Measurements from ENCODE around the gene MAPKAP1. TPM values are rescaled to one million over a fixed set of nuclear protein-coding genes. Genes with fewer than 3 reads are reported as not detected.

The MAPKAP1 gene
- total RNA-seq, 1 donor from 2014 or later = 127 TPM

DNA sequence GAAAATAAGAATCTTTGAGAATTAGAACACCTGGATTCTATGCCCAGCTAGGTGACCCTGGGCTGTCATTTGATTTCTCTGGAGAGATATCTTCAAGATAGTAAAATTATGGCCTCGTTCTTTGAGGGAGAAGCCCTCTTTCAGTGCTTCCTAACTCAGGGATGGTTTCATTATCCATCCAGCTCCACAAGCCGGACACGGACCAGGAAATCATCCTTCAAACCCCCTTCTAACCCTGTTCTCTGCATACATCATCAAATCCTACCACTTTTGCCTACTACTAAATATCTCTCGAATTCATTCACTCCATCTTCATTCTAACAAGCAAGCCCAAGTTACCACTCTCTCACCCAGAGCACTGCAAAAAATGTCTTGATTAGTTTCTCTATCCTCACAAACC is 57.2 kb downstream of the MAPKAP1 start:
- Histone ChIP-seq H3K4me1 (peaks cover 30% of the 10 kb centered on the region), H3K27ac (replicated peaks) (no peak overlapping the region), H3K4me3 (no peak overlapping the region), H3K27me3 (ENCODE audit: low read depth) (no peaks in the 10 kb centered on the region), H3K9me3 (replicated peaks) (no peaks in the 10 kb centered on the region), H3K36me3 (no peaks in the 10 kb centered on the region)
- no peak for DNase-seq
- no peak for TF ChIP-seq CTCF (IDR thresholded peaks at IDR 0.05; ENCODE audit: borderline replicate concordance)
- intact Hi-C loops (cut with micrococcal nuclease) = no loop called here

DNA sequence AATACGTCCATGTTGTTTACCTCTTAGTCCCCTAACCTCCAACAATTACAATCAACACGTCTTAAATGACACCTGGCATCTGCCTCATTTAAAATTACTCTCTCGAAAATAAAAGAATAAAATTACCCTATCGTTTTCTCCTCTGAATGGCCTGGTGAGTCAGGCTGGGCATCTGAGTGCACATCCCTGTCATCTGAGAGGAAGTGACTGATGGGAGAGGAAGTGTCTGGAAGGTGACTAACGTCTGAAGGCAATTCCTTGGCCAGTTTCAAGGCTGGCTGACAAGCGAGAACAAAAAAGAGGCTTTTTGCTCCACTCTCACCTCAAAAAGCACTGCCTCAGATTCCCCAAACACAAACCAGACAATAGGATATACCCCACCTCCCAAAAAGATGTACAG is 57.7 kb downstream of the MAPKAP1 start:
- intact Hi-C loops (cut with micrococcal nuclease) = no loop called here

DNA sequence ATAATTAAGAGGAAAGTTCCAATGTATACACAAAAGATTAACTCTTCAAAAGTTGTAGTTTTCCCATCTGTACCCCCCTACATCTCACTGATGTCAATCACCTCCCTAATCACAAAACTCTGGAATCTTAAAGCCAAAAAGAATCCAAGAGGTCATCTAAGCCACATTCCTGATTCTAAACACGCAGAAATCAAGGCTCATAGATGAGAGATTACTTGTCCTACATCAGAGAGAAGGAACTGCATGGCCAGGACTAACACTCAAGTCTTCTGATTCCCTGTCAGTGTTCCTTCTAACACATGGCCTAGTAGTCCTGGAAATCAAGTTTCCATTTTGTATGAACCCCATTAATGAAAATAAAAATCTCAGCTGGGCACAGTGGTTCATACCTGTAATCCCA is 58.7 kb downstream of the MAPKAP1 start:
- Histone ChIP-seq H3K4me1 (peaks cover 30% of the 10 kb centered on the region), H3K36me3 (no peaks in the 10 kb centered on the region), H3K27me3 (ENCODE audit: low read depth) (no peaks in the 10 kb centered on the region), H3K27ac (replicated peaks) (no peak overlapping the region), H3K9me3 (replicated peaks) (no peaks in the 10 kb centered on the region), H3K4me3 (no peak overlapping the region)
- intact Hi-C loops (cut with micrococcal nuclease) = no loop called here
- no peak for TF ChIP-seq CTCF (IDR thresholded peaks at IDR 0.05; ENCODE audit: borderline replicate concordance)
- DNase-seq = no peak

More for the DNA sequence above, 57.7 kb downstream of the MAPKAP1 start:
- H3K36me3 ChIP-seq = no peaks in the 10 kb centered on the region
- no peak for DNase-seq
- no peaks in the 10 kb centered on the region for H3K27me3 ChIP-seq (ENCODE audit: low read depth)
- H3K4me1 ChIP-seq = peaks cover 30% of the 10 kb centered on the region
- H3K9me3 ChIP-seq (replicated peaks) = no peaks in the 10 kb centered on the region
- H3K27ac ChIP-seq (replicated peaks) = no peak overlapping the region
- no peak overlapping the region for H3K4me3 ChIP-seq
- TF ChIP-seq CTCF (IDR thresholded peaks at IDR 0.05; ENCODE audit: borderline replicate concordance) = no peak

- Histone ChIP-seq H3K27me3 (ENCODE audit: low read depth) (no peaks in the 10 kb centered on the region), H3K36me3 (no peaks in the 10 kb centered on the region), H3K27ac (replicated peaks) (peak overlapping the region; percentile 44), H3K4me1 (peaks cover 30% of the 10 kb centered on the region), H3K9me3 (replicated peaks) (no peaks in the 10 kb centered on the region), H3K4me3 (peak overlapping the region; percentile 38)
- intact Hi-C loops (cut with micrococcal nuclease) = no loop called here
- DNase-seq = no peak
- no peak for TF ChIP-seq CTCF (IDR thresholded peaks at IDR 0.05; ENCODE audit: borderline replicate concordance)
These were observed 60.3 kb downstream of the MAPKAP1 start for GRCh38 chr9:125646621-125647100.

DNA sequence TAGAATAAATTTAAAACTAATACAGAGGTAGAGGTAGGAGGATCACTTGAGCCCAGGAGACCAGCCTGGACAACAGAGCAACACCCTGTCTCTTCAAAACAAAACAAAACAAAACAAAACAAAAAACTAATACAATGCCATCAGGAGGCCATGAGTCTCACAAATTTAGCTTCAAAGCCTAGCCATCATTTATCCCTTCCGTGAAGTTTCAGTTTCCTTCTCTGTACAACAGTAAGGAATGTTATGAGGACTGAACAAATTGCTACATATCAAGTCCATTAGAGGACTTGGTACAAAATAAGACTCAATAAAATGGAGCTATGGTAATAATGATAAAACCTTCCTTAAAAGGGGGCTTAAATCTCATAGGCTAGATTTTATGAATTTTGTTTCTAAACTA is 60.8 kb downstream of the MAPKAP1 start:
- H3K9me3 ChIP-seq (replicated peaks) = no peaks in the 10 kb centered on the region
- peaks cover 30% of the 10 kb centered on the region for H3K4me1 ChIP-seq
- no peaks in the 10 kb centered on the region for H3K36me3 ChIP-seq
- no peaks in the 10 kb centered on the region for H3K27me3 ChIP-seq (ENCODE audit: low read depth)
- intact Hi-C loops (cut with micrococcal nuclease) = no loop called here
- TF ChIP-seq CTCF (IDR thresholded peaks at IDR 0.05; ENCODE audit: borderline replicate concordance) = no peak
- peak overlapping the region; percentile 38 for H3K4me3 ChIP-seq
- DNase-seq = no peak
- H3K27ac ChIP-seq (replicated peaks) = peak overlapping the region; percentile 44

Measured in left ventricle myocardium inferior (tissue), 1 donor.